Stimulated activated CD4-positive, alpha-beta T cell treated with anti-CD3 and anti-CD28 coated beads, TNF-alpha, amount 100 ng/mL, for 48 hours (primary cell): ENCODE results near the gene GABRD.

Experiments used
- DNase-seq, 3 donors: peaks; one replicate each; pipeline ENCODE4 v3.0.0-alpha.2; 2020; ENCODE audit warnings: low read depth in 3 of 3

GABRD gene

GRCh38 chr1:2076826-2077225 is 57.7 kb downstream of the GABRD start:
- DNase-seq: no peak

GRCh38 chr1:2078170-2078569 is 59.0 kb downstream of the GABRD start:
- no peak for DNase-seq

- no peak for DNase-seq
Observed at GRCh38 chr1:2079396-2080085, 60.4 kb downstream of the GABRD start.

GRCh38 chr1:2080140-2080539 is 61.0 kb downstream of the GABRD start:
- no peak for DNase-seq
